NCI-H1694 treated with DMSO at 0.1 percent for 48 hours (cell line): ENCODE measurements around the gene STXBP5.

Experiments
- DNase-seq: peaks from one replicate; lab custom pipeline; 2025; lab: John Stamatoyannopoulos, UW

STXBP5 gene

DNA sequence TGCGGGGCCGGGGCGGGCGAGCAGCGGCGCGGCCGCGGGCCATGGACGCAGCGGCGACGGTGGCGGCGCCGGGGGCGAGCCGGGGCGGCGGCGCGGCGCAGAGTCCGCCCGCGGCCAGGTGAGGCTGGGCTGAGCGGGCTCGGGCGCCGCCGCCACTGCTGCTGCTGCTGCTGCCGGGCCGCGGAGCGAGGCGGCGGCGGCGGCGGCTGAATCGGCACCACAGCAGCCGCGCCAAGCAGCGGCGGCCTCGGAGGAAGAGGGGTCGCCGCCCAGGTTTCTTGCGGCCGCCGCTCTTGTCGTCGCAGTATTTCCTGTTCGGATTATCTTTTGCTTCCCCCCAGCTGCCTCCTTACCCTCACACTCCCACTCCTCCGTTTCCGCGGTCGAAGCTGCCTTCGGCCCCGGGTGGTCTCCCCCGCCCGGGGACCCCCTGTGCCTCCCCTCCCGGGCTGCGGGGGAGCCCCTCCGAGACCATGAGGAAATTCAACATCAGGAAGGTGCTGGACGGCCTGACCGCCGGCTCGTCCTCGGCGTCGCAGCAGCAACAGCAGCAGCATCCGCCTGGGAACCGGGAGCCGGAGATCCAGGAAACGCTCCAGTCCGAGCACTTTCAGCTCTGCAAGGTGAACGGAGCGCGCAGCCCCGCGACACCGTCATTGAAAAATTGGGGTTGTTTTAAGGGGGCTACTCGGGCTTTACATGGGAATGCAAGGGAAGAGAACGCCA, at the start of gene STXBP5:
TSS of gene STXBP5 (plus strand) at position 358 of the 726 bp plus-strand sequence. CDS start at position 474, 116 bp downstream.
- no peak for DNase-seq

DNA sequence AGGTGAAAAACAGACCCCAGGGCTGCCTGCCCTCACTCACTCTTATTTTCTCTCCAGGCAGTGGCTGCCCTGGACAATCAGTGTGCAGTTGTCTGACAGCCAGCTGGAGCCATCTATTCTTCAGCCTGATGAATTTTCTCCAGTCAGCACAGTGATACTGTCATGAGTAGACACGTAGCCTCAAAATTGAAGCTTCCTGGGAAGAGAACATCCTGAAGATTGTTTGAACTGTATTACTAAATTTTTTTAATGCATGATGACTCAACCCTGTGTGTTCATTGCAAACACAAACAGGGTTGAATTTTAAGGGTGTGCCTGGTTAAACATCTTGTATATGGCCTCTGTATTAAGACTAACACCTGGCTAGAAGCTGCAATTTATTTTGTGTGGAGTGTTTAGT, 49.8 kb upstream of the STXBP5 start:
- no peak for DNase-seq

DNA sequence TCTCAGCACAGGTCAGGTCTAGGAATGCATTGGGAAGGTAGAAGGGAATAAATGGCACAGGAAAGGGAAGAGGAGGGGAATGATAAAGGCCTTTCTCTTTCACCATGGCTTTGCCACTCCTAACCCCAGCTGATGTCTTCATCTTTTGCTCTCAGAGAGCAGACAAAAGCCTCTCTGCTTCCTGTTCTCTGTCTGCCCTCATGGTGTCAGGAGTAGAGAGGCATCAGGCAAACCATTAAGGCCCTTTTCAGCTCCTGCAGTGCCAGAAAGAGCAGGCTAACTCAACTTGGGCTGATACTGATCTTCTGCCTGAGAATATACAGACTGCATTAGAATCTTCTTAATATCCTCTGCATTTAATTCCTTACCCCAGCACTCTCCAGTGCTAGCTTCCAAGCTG, 48.0 kb upstream of the STXBP5 start:
- DNase-seq, result no peak

DNA sequence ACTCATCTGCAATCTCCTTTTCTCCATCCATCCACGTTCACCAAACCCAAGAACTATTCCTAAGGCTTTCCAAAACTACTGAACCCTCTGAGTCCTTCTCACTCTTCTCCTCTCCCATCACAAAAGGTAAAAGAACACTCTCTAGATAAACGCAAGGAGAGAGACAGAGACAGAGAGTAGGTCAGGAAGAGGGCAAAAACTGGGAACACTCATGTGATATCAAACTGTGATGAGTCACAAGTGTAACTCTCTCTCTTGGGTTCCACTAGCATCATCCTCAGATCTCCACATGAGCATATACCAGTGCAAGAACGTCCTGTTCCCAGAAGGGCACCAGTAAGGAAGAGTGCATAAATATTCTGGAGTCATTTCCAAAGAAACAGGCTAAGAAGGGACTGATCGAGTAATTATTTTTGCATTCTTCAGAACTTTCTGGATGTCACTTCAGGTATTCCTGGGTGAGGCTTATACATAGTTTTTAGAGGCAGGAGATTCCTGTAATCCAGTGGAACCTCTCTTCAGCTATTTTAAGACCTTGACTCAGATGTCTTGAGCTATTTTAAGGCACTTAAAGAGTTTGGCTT, 47.3 kb upstream of the STXBP5 start:
- no peak for DNase-seq

DNA sequence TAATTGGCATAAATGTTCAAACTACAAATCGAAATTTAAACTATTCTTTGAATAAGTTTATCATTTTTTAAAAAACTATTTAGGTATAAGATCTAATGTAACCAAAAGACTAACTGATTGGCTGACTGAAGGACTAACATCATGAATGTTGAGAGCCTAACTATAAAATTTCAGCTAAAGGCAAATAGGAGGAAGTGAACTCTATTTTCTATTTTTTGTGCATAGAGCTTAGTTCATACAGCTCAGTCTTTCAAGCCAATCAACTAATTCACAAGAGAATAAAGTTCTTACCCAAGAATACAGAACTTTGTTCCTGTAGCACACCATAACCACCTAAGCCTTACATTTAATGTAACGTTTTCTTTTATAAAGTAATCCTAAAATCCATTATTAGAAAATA, 46.3 kb upstream of the STXBP5 start:
- DNase-seq, result no peak

- DNase-seq, result no peak
Measured at GRCh38 chr6:147158881-147159280, 45.3 kb upstream of the STXBP5 start.

GRCh38 chr6:147159536-147160374, 44.5 kb upstream of the STXBP5 start:
- no peak for DNase-seq

GRCh38 chr6:147160593-147160992, 43.6 kb upstream of the STXBP5 start:
- DNase-seq, result no peak

DNA sequence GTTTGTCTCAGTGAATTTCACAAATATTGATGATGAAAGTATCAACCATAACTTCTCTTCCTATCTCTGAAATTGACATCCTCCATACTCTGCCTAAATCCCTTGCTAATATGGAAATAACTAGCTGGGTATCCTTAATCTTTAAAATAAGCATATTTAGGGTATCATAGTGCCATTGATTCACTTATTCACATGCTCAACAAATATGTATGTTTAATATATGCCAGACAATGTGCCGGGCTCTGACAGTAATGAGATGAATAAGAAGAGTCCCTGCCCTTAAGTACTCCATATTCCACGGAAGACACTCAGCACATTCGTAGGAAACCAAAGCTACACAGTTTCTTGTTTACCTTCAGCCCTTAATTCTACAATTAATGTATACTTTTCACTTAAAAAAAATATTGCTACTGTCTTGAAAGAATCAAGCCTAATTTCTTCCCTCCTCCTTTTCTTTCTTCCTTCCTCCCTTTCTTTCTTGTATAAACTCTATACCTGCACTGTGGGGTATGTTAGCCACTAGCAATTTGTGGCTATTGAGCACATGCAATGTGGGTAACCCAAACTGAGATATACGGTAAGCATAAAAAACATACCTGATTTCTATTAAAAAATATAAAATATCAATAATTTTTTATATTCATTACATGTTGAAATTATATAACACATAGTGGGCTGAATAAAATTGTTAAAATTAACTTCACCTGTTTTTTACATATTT, 42.8 kb upstream of the STXBP5 start:
- DNase-seq, result no peak

DNA sequence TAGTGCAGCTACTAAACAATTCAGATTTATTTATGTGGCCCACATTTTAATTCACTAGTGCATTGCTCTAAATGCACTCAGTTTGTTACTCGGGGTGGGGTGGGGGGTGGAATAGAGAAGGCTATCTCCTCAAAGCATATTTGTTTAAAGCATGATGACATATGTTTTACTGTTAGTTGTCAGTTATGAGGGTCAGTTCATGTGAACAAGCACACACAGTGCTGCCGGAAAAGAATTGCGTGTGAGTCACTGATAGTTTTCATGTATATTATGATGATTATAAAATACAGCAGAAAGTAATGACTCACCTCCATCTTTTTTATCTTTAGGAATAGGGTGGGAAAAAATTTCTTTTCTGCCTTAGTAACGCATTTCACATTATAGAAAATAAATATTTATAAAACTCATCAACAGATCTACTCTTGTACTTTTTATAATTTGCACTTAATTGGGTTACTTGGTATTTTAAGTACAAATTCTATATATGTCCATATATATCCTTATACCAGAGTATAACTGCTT, 42.2 kb upstream of the STXBP5 start:
- no peak for DNase-seq

DNA sequence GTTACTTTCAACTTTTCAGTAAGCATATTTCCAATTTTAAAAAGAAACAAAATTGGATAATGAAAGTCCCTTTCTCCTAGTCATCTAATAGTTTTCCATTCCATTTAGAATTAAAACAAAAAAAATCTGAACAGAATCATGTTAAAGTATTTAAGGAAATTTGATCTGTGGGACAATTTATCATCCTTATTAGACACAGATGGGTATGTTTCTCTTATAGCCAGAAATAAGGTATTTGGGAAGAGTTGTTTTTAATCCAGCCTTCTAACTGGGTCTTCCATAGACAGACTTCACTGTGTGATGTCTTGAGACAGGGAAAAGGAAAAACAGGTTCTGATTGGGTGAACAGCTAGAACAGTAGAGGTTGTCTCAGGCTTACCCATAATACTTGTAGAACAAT, 39.5 kb upstream of the STXBP5 start:
- no peak for DNase-seq

GRCh38 chr6:147166360-147166944, 37.8 kb upstream of the STXBP5 start:
- DNase-seq, result no peak

DNA sequence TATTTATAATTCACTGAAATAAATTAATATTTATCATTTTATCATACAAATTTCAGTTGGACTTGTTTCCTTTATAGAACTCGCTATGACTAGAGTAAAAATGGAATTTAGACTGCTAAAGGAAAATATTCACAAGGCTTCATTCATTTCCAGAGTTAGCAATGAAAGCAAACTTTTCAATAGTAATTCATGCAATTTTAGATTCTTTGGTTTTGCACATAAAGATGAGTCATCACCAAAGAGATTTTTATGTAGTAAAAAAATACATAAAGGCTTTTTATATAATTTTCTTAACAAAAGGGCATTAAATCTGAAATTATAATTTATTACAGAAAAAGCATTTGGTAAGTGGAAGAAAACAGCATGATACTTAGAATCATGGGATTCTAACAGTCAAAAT, 37.2 kb upstream of the STXBP5 start:
- DNase-seq, result no peak

DNA sequence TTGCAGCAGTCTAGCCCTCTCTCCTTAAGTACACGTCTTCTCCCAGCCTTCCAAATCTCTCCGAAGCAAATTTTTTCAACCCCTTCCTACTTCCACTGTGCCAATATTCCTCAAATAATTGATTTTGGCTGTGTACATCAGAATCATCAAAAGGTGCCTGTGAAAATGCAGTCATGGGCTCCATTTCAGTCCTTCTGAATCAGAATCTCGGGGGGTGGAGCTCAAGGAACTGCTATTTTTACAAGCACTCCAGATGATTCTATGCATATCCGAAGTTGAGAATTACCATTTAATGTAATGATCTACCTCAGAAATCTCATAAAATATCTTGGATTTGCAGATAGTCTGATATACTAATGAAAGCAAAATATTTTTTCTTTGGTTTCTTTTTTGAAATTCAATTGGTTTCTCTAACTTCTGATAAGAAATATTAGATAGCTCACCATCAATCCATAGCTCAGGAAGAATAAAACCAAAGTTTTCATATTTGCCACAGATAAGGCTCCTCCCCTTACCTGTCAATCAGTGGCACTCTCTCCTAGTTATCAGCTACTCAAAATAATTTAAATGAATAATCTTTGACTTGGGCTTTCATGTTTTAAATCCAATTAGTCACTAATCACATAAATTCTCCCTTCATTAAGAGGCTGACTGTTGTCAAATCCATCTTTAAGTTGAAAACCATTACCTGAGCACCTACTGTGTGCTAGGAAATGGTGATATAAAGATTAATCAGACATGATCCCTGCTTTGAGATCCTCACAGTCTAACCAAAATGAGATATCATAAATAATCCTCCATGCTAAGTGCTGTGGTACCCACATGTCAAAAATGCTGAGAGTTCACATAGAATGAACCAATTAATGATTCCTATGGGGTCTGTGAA, 36.4 kb upstream of the STXBP5 start:
- no peak for DNase-seq

GRCh38 chr6:147169529-147169928, 34.7 kb upstream of the STXBP5 start:
- no peak for DNase-seq

DNA sequence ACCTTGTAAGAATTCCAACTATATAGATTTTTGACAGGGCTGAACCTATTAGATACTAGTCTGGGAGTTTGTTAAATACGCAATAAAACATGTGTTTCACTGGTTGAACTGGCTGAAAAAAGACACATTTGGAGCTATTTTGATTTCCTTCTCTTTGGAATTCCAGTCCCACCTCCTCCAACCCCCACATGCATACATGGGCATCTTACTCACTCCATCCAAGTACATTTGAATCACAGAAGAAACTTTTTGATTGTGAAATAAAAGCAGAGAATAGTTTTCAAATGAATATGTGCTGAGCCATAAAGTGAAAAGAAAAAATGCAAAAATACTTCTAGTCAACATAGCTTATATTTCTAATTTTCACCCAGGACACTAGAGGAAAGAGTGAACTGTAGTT, 33.9 kb upstream of the STXBP5 start:
- no peak for DNase-seq

DNA sequence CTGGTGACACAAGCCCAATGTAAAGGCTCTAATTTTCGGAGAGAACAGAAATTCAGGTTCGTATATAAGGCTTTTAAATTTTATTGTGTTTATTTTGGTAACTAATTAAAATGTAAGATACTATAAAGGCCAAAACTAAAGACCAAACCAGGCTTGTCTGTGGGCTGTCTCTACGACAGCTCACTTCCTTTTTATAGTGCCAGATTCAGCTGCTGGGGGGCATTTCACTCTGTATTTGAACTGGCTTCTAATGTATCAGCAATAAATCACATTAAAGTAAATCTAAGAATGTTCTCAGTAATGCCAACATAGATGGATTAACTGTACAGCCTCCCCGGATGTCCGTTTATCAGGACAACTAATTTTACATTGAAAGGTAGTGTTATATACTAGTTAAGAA, 31.1 kb upstream of the STXBP5 start:
- no peak for DNase-seq

- DNase-seq, result no peak
Measured at GRCh38 chr6:147173675-147174308, 30.4 kb upstream of the STXBP5 start.

- DNase-seq, result no peak
Measured at GRCh38 chr6:147176795-147177194, 27.4 kb upstream of the STXBP5 start.

DNA sequence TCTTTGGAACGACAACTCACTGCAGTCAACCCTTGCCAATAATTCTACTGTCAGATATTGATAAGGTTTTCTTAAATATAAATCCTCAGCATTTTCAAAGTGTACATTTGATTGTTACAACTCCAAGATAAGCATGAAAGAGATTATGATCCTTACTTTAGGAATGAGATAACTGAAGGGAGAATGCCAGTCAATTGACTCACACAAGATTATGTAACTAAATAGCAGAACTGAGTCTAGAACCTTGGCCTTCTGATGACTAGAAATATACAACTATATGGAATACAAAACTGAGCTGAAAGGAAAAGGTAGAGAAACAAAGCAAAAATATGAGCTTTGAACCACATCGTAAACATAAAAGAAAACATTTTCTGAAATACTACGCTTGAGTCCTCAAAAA, 26.9 kb upstream of the STXBP5 start:
- DNase-seq, result no peak
